Measurements from ENCODE around the gene SOCS1.
A peak's percentile ranks its signal among the peaks of the same experiment; 100 is the strongest.

SOCS1 gene

GRCh38 chr16:11242658-11243057, 13.3 kb downstream of the SOCS1 start:
- no peak for DNase-seq

GRCh38 chr16:11241480-11242204, 14.4 kb downstream of the SOCS1 start:
- DNase-seq, result no peak

DNA sequence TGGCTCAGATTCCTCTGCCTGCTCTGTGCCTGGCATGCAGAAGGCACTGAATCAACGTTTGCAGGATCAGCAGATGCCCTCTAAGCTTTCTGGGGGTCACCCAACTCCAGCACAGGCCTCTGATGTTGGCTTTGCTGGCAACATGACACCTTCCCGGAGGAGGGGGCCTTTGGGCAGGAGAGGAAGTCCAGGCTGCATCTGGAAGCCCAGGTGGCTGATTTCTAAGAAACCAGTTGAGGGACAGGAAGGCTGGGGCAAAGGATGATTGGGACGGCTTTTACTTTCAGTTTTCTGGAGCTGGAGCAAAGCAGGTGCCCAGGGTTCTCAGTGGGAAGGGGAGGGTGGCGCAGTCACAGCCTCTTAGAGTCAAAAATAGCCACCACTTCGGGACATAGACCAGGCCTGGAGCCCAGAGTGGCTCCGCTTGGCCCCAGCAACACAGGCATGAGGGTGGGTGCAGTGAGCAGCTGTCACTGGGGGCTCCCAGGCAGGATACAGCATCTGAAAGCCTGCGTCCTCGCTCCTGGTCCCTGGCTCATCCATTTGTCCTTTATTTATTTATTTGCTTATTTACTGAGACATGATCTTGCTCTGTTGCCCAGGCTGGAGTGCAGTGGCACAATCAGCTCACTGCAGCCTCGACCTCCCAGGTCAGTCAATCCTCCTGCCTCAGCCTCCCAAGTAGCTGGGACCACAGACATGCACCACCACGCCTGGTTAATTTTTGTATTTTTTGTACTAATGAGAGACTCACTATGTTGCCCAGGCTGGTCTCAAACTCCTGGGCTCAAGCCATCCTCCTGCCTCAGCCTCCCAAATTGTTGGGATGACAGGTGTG, 15.1 kb downstream of the SOCS1 start:
- DNase-seq, result no peak

- no peak for DNase-seq
Observed at GRCh38 chr16:11239644-11240632, 16.1 kb downstream of the SOCS1 start.

DNA sequence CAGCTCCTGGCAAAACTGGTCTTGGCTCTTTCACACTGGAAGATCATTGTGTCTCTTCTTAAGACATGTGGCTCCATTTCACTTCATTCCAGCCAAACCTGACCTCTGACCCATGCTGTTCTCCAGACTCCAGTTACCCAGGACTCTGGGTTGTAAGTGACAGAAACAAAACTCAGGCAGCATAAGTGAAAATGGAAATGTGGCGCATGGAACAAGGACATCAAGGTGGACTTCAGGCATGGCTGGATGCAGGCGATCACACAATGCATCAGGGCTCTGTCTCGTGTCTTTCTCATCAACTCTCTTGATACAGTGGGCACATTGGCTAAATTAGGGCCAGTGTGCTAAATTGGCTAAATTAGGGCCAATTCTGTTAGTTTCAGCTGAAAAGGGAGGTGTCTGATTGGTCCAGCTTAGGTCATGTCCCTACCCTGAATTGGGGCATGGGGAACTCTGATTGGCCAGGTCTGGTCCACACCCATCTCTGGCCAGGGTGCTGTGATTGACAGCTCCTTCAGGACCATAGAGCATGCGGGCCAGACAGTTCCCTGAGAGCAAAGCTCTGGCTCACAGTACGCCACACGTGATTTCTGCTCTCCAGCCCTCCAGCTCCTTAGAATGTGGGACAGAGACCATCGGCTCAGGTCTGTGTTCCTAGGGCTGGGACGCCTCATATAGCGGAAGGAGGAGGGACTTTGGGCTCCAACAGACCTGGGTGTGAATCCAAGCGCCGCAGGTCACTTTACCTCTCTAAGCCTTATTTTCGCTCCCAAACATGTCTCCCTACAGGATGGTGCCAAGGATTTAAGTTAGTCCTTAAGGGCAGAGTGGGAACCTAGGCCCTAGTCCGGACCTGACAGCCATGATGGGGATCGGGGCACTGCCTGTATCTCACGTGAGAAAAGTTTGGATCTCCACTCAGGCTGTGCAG, 17.5 kb downstream of the SOCS1 start:
- DNase-seq, result no peak

- DNase-seq, result no peak
Observed at GRCh38 chr16:11236461-11237254, 19.3 kb downstream of the SOCS1 start.

DNA sequence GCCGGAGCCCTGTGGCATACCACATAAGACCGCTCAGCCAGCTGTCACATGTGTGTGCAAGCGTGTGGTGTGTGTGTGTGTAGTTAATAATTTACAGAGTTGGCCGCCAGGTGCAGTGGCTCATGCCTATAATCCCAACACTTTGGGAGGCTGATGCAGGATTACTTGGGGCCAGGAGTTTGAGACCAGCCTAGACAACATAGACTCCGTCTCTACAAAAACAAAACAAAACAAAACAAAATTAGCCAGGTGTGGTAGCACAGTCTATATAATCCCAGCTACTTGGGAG, 20.4 kb downstream of the SOCS1 start:
- no peak for DNase-seq

DNA sequence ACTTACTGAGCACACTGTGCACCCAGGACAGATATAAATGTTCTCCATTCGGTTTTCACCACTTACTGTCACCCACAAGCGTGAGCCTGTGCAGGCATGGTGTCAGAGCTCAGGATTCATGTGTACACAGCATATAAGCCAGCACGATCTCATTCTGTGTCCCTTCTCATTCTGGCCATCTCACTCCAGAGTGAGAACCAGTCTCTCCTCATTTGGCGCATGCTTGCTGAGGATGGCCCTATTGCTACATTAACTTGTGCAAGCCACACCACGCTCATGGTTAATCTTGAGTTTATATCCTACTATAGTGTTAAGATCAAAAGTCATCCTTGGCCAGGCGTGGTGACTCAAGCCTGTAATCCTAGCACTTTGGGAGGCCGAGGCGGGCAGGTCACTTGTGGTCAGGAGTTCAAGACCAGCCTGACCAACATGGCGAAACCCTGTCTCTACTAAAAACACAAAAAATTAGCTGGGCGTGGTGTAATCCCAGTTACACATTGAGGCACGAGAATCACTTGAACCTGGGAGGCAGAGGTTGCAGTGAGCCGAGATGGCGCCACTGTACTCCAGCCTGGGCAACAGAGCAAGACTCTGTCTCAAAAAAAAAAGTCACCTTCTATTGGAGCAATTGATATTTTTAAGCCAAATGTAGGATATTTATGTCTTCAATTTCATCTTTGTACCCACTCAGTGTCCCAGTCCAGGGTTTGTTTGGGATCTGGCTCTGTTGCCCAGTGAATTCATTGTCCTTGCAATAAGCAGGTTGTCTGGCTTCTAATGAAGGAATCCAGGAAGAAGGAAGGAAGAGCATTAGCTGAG, 20.9 kb downstream of the SOCS1 start:
- DNase-seq, result no peak

DNA sequence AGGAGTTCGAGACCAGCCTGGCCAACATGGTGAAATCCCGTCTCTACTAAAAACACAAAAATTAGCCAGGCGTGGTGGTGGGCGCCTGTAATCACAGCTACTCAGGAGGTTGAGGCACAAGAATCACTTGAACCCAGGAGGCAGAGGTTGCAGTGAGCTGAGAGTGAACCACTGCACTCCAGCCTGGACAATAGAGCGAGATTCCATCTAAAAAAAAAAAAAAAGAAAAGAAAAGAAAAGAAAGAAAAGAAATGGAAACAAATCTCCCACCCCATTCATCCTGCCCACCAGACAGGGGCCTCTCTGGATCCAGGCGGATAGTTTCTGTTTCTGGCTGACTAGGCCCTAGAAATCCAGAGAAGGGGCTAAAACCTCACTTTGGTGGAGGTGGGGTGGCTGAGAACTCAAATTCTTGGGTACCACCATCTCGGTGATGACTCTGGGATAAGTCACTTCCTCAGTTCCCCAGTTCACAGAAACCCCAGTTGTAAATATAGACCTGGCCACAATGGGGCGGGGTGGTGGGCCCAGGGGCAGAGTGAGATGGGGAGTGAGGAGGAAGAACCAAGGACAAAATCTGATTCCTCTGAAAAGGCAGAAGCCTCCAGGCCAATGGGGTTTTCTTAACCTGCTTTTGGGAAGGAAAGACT, 22.2 kb downstream of the SOCS1 start:
- DNase-seq, result peak; percentile 90 to 91

DNA sequence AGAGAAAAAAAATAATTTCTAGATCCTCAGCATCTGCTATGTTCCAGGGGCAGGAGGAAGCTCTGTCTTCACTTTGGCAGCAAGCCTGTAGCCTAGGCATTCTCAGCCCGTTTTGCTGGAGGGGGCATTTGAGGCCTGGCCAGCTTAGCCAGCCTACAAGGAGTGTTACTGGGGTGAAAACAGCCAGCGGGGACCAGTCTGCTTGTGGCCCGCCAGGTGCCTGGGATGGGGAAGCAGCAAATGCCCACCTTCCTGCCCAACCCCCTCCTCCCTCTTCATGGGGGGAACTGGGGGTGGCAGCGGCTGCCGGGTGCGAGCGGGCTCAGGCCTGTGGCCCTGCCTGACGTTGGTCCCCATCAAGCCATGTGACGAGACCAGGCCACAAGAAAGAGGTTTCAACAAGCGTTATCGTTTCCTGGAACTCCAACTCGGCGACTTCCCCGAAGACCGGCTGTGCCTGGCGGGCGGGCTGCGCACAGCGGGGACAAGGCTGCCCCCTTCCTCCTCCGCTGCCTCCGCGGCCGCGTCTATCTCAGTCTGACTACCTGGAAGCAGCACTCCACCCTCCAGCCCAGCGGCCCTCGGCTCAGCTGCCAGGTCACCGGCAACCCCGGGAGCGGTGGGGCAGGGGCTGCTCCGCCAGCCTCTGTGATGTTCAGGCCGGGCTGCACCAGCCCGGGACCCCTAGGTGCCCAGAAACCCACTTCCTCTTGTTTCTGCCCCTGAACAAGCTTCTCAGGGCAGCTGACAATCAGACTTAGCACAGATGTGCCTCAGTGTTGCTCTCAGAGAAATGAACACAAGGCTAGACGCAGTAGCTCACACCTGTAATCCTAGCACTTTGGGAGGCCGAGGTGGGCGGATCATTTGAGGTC, 22.9 kb downstream of the SOCS1 start:
- DNase-seq, result peak; percentile 94 to 96

DNA sequence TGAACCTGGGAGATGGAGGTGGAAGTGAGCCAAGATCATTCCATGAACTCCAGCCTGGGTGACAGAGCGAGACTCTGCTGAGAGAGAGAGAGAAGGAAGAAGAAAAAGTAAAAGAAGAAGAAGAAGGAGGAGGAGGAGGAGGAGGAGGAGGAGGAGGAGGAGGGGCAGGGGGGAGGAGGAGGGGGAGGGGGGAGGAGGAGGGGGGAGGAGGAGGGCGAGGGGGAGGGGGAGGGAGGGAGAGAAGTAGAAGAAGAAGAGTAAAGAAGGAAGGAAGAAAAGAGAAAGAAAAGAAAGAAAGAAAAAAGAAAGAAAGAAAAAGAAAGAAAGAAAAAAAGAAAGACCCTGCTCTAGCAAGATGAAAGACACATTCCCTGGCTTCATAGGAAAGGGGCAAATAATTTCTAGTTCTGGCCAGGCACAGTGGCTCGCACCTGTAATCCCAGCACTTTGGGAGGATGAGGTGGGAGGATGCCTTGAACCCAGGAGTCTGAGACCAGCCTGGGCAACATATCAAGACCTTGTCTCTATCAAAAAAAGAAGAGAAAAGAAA, 23.6 kb downstream of the SOCS1 start:
- no peak for DNase-seq

DNA sequence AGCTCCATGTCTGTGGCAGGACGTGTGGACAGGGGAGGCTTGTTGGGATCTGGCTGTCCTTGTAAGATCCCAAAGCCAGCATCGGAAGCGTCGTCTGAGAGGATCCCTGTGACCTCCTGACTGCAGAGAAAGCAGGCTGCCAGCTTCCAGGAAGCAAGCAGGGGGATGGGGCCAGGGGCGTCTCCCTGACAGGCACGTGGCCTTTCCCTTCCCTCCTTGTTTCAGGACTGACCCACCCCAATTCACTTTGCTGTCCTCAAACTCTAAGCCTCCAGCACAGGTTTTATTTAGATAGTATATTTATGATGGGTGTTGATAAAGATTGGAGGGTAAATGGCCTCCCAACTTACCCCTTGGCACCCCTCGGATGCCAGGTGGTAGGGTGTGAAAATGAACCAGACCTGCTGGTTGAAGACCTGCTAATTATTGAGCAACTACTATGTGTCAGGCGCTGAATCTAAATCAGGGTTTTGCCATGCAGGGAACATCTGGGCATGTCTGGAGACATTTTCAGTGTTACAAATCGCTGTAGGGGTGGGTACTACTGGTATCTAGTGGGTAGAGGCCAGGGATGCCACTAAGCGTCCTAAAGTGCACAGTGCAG, 24.5 kb downstream of the SOCS1 start:
- no peak for DNase-seq

DNA sequence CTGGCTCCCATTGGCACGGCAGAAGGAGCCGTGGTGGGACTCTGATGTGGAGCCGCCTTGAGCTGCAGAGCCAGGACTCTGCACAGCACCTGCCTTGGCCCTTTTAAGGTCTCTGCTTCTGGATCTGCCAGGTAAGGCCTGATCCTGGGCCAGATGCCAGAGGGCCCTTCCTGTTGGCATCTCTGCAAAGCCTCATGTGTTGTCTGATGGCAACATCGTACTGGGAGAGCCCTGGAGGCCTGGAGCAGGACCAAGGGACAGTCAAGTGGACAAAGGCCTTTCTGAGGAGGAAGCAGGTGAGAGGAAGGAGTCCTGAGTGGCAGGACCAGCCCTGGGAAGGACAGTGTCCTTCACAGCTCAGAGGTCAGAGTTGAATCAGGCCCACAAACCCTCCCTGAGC, 26.1 kb downstream of the SOCS1 start:
- DNase-seq, result no peak

DNA sequence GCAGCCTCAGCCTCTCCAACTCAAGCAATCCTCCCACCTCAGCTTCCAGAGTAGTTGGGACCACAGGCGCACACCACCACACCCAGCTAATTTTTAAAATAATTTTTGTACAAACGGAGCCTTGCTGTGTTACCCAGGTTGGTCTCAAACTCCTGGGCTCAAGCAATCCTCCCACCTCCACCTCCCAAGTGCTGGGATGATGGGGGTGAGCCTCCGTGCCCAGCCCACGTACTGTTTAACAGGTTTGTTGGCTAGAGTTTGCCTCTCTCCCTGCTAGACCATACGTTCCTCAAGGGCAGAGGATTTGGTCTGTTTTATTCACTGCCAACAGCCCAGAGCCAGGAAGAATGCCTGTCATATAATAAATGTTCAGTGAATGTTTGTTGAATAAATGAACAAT, 26.6 kb downstream of the SOCS1 start:
- DNase-seq, result no peak

DNA sequence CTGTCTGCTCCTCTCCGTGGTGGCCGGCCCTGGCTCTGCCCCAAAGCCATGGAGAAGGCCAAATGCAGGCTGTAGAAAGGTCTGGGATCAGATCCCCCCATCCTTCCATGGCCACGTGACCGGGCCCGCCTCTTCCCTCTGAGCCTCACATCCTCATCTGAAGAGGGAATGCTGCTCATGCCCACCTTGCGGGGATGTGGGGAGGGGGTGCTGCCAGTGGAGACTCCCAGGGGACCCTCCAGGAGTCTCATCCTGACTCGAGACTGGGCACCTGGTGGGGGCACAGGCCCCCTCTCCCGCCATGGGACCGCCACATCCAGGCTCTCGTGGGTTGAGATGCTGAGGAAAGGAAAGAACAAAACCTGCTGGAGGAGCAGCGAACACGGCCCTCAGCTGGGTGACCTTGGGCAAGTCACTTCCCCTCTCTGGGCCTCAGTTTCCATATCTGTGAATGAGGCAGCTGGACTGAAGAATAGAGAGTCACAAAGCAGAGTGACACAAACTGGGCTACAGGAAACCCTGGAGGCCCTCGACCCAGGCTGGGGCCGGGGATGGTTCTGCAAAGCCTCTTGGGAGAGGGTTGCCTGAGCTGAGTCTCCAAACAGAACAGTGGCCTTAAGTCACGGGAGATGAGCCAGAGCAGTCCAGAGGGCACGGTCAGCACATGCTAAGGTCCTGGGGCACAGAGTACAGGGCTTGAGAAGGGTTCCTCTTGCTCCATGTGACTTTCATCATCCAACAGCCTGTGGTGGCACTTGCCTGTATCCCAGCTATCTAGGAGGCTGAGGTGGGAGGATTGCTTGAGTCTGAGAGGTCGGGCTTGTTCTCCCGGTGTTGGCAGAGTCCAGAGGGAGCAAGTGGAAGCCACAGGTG, 30.1 kb downstream of the SOCS1 start:
- DNase-seq, result peak; percentile 60 to 63

DNA sequence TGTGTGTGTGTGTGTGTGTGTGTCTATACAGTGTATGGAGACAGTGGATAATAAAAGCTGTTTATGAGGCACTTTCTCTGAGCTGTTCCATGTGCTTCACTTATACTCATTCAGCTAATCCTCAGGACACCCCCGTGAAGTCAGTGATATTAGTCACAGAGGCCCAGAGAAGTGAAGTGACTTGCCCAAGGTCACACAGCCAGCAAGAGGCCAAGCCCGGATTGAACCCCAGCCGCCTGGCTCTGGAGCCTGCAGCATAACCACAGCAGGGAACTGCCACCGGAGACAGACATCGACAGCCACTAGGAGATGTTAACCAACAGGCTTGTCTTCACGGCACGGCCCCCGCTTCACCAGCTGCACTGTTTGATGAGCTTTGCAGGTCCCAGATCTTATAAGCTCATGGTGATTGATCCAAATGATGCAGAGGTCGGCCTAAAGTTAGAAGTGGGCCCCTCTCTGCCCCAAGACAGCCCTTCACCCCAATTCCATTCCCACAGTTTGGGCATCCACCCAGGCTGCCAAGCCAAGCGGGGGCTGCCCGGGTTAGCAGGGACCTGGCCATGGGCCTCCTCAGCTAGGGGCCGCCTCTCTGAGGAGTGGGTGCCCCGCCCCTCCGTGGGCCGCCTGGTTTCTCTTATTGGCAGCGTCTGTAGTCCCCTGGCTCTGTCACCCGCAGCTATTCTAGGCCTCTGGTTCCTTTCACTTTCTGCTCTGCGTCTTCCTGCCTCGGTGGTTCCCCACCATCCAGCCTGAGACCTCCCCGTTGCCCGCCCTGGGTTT, 30.9 kb downstream of the SOCS1 start:
- DNase-seq, result peak; percentile 92 to 93

Measured in activated T-cell treated with anti-CD3 and anti-CD28 coated beads, Interleukin-2, amount 50 U/mL, for 48 hours (primary cell).